CD4-positive, alpha-beta T cell (primary cell): ENCODE results near the gene SDK2. TPM values are rescaled to one million over a fixed set of nuclear protein-coding genes. Genes with fewer than 3 reads are reported as not detected.

Experiments
- ATAC-seq: fragments of 200-7000 bp; cut with Tn5 transposase; one replicate; pipeline ENCODE4 v1.10.0; 2022; ENCODE audit warnings: mild to moderate bottlenecking; ENCODE audit not compliant: poor library complexity
- CTCF ChIA-PET: fragments of 350-600 bp; sonication (Branson Sonifier 250); formaldehyde crosslinking; loops from one replicate; lab custom pipeline; 2021; ENCODE audit warnings: antibody characterized with exemption, inconsistent platforms; lab: Charles Lee
- POLR2A ChIA-PET: fragments of 350-600 bp; sonication (Branson Sonifier 250); formaldehyde crosslinking; loops from one replicate; lab custom pipeline; 2021; ENCODE audit warnings: antibody characterized with exemption, inconsistent platforms; lab: Charles Lee
- DNase-seq, 14 experiments: peaks; one replicate each; pipeline ENCODE4 v3.0.0-alpha.2; 2013 to 2020; ENCODE audit warnings: mixed read lengths in 2 of 14
- H3K27ac ChIP-seq, 2 donors: one replicate each; pipeline versions ENCODE4 v1.5.1 to v1.7.0; 2013; ENCODE audit warnings: low read length in 2 of 2, low read depth in 1 of 2, mild to moderate bottlenecking in 1 of 2
- H3K27me3 ChIP-seq, 2 experiments: 1 replicate in 1 of 2; 2 replicates in 1 of 2; pipeline versions ENCODE4 v1.6.1 to v1.7.0; 2013; ENCODE audit warnings: low read length in 2 of 2, control low read depth in 1 of 2, mild to moderate bottlenecking in 1 of 2, moderate library complexity in 1 of 2; ENCODE audit not compliant: insufficient read depth in 2 of 2, control insufficient read depth in 1 of 2
- H3K36me3 ChIP-seq: one replicate; pipeline ENCODE4 v1.6.1; 2013; ENCODE audit warnings: low read length, control low read depth; ENCODE audit not compliant: insufficient read depth
- H3K4me1 ChIP-seq: one replicate; pipeline ENCODE4 v1.6.1; 2013; ENCODE audit warnings: low read length, control low read depth; ENCODE audit not compliant: insufficient read depth
- H3K4me3 ChIP-seq: one replicate; pipeline ENCODE4 v1.5.1; 2013; ENCODE audit warnings: mild to moderate bottlenecking, low read length, moderate library complexity
- H3K9me3 ChIP-seq, 2 experiments: 1 replicate in 1 of 2; 2 replicates in 1 of 2; pipeline versions ENCODE4 v1.6.1 to v1.7.0; 2013; ENCODE audit warnings: low read length in 2 of 2, mild to moderate bottlenecking in 2 of 2, control low read depth in 1 of 2, moderate library complexity in 1 of 2; ENCODE audit not compliant: control insufficient read depth in 1 of 2, insufficient read depth in 1 of 2
- H3K27ac Mint-ChIP-seq: one replicate; pipeline ENCODE4 v1.8.0; 2020; ENCODE audit warnings: mixed read lengths
- H3K27me3 Mint-ChIP-seq: one replicate; pipeline ENCODE4 v1.8.0; 2021; ENCODE audit warnings: mixed read lengths
- H3K36me3 Mint-ChIP-seq: one replicate; pipeline ENCODE4 v1.8.0; 2021; ENCODE audit warnings: low read depth, mixed read lengths
- H3K4me1 Mint-ChIP-seq: one replicate; pipeline ENCODE4 v1.8.0; 2021; ENCODE audit warnings: low read depth, mixed read lengths
- H3K4me3 Mint-ChIP-seq: one replicate; pipeline ENCODE4 v1.8.0; 2020; ENCODE audit warnings: mild to moderate bottlenecking, mixed read lengths
- H3K9me3 Mint-ChIP-seq: one replicate; pipeline ENCODE4 v1.8.0; 2020; ENCODE audit warnings: mixed read lengths
- CTCF ChIP-seq: fragments of 200-600 bp; IDR thresholded peaks from one replicate; pipeline ENCODE4 v1.8.0; 2022; ENCODE audit warnings: antibody characterized with exemption, mild to moderate bottlenecking
- intact Hi-C, 2 experiments: fragments of 100-400 bp; cut with DNase I in 1 of 2; cut with micrococcal nuclease in 1 of 2; formaldehyde crosslinking; loops; one replicate each; pipeline versions ENCODE4 v1.15.1 to v1.9.0; 2023 to 2025; cut with DNase I, micrococcal nuclease
- total RNA-seq, 174 experiments: library from RNA in 2 of 174; stranded (reverse) in 2 of 174; gene quantifications; one replicate each; pipeline ENCODE4 v1.2.3 and lab custom pipeline; 2021 to 2026

SDK2 gene
- total RNA-seq, 2 experiments from 2014 or later, result 8.1 to 8.2 TPM

DNA sequence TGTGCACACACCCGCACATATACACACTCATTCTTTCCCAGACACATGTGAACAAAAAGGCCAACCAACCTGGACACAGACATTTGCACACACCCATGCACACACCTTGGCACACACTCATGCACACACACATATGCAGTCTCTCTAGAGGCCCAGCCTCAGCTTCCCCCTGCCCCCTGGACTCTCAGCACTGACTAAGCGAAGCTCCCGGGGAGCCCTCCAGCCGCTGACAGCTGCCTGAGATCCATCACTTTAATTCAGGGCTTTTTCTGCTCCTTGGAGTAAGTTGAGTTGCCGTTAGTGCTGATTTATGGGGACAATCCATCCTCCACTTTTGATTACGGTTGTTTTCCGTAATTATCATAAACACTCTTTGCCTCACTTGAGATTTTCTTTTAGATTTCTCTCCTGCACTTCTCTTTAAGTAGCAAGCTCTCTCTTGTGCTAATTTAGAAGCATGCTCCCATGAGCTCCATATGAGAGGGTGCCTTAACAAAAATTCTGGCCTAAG is 173.9 kb downstream of the SDK2 start:
- DNase-seq, result no peak
- H3K27me3 Mint-ChIP-seq, result no peaks in the 10 kb centered on the region
- ChIA-PET POLR2A (no interaction called here), CTCF (no interaction called here)
- H3K4me1 Mint-ChIP-seq, result no peaks in the 10 kb centered on the region
- intact Hi-C loops, result no loop called here
- no peaks in the 10 kb centered on the region for H3K36me3 ChIP-seq
- peaks cover 4% of the 10 kb centered on the region for H3K36me3 Mint-ChIP-seq
- no peak for ATAC-seq
- peaks cover 0 to 4% of the 10 kb centered on the region in 2 experiments for H3K9me3 ChIP-seq
- H3K4me3 Mint-ChIP-seq, result no peak overlapping the region
- no peak for TF ChIP-seq CTCF
- H3K4me3 ChIP-seq, result no peak overlapping the region
- H3K27ac ChIP-seq, result no peak overlapping the region
- no peak overlapping the region for H3K27ac Mint-ChIP-seq
- H3K27me3 ChIP-seq, result no peaks in the 10 kb centered on the region
- no peaks in the 10 kb centered on the region for H3K4me1 ChIP-seq
- H3K9me3 Mint-ChIP-seq, result no peaks in the 10 kb centered on the region

DNA sequence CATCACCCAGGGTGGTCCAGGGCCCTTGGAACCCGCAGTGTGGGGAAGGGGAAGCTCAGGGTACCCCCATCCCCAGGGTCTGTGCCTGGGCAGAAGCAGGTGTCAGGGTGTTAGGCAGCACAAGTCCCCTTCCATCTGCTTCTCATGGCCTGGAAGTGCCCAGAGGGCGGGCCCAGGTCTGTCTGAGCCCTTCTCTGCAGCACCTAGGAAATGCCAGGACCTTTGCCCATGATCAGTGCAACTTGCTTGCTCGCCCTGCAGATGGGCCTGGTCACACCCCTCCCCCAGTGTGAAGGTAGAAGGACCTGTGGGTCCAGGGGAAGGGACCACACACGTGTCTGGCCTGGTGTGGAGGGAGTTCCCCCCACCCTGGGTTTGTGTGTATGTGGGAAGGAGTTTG is 174.9 kb downstream of the SDK2 start:
- H3K4me1 ChIP-seq, result no peaks in the 10 kb centered on the region
- no peak for ATAC-seq
- H3K36me3 ChIP-seq, result no peaks in the 10 kb centered on the region
- Mint-ChIP-seq H3K36me3 (peaks cover 4% of the 10 kb centered on the region), H3K27me3 (no peaks in the 10 kb centered on the region), H3K9me3 (no peaks in the 10 kb centered on the region), H3K4me1 (no peaks in the 10 kb centered on the region), H3K27ac (no peak overlapping the region), H3K4me3 (no peak overlapping the region)
- POLR2A ChIA-PET, result interaction anchor here (0.6 kb wide), 1 partner anchor 454 kb away, joined by 3 read pairs; no protein-coding TSS in a partner anchor
- no peak for TF ChIP-seq CTCF
- CTCF ChIA-PET, result no interaction called here
- no peak overlapping the region for H3K4me3 ChIP-seq
- intact Hi-C loops, result no loop called here
- peaks cover 0 to 4% of the 10 kb centered on the region in 2 experiments for H3K9me3 ChIP-seq
- no peak for DNase-seq
- no peak overlapping the region for H3K27ac ChIP-seq
- H3K27me3 ChIP-seq, result no peaks in the 10 kb centered on the region

- Mint-ChIP-seq H3K27ac (no peak overlapping the region), H3K9me3 (no peaks in the 10 kb centered on the region), H3K4me3 (no peak overlapping the region), H3K4me1 (no peaks in the 10 kb centered on the region), H3K27me3 (no peaks in the 10 kb centered on the region), H3K36me3 (peaks cover 4% of the 10 kb centered on the region)
- DNase-seq (no peak), ATAC-seq (no peak)
- no peak overlapping the region for H3K27ac ChIP-seq
- CTCF ChIA-PET, result no interaction called here
- intact Hi-C loops, result no loop called here
- no peaks in the 10 kb centered on the region for H3K4me1 ChIP-seq
- H3K27me3 ChIP-seq, result no peaks in the 10 kb centered on the region
- peaks cover 0 to 3% of the 10 kb centered on the region in 2 experiments for H3K9me3 ChIP-seq
- no peak for TF ChIP-seq CTCF
- H3K4me3 ChIP-seq, result no peak overlapping the region
- POLR2A ChIA-PET, result no interaction called here
- H3K36me3 ChIP-seq, result no peaks in the 10 kb centered on the region
Measured at GRCh38 chr17:73468221-73468620, 176.0 kb downstream of the SDK2 start.
